K562 (cell line): ENCODE data around the gene DOCK4. TPM values are rescaled to one million over a fixed set of nuclear protein-coding genes. Genes with fewer than 3 reads are reported as not detected.

Experiments
- ATAC-seq: fragments of 200-7000 bp; cut with Tn5 transposase; 3 replicates; pipeline ENCODE4 v1.9.1; 2020; ENCODE audit warnings: moderate library complexity
- BruUV-seq: library from RNA; stranded (reverse); fragments of 400-500 nt; replicated peaks from 2 replicates; lab custom pipeline; 2021; lab: Mats Ljungman, UMichigan
- CTCF ChIA-PET: fragments of 300-600 bp; formaldehyde crosslinking; extraction: SDS; loops from one replicate; lab custom pipeline; 2021; ENCODE audit warnings: low intra/inter-chr PET ratio; lab: Yijun Ruan, JAX
- POLR2A ChIA-PET: fragments of 300-600, 350-650 bp; sonication (Branson Sonifier 250); formaldehyde crosslinking; extraction: SDS; loops from one replicate; lab custom pipeline; 2021; ENCODE audit warnings: antibody characterized with exemption, inconsistent platforms; lab: Yijun Ruan, JAX
- DNase-seq, 4 experiments: peaks; one replicate each; pipeline versions ENCODE4 v3.0.0 to v3.0.0-alpha.2; 2011 to 2018; ENCODE audit warnings: low spot score in 3 of 4, mixed read lengths in 3 of 4; ENCODE audit errors: extremely low read depth in 1 of 4
- FAIRE-seq: peaks from 2 replicates; lab custom pipeline; 2011; peaks lifted over from hg19 to GRCh38; lab: Jason Lieb, UNC
- H2AFZ ChIP-seq: 2 replicates; pipeline ENCODE4 v1.6.0; 2011; ENCODE audit warnings: low read depth, low read length, control low read depth, inconsistent platforms
- H3K27ac ChIP-seq: fragments of 200-600 bp; 3 replicates; pipeline ENCODE4 v1.8.0; 2011; ENCODE audit warnings: low read depth, mild to moderate bottlenecking, control low read depth, inconsistent platforms, low read length, moderate library complexity, mixed read lengths; ENCODE audit errors: extremely low read depth
- H3K27me3 ChIP-seq, 2 experiments: fragments of 300-600 bp in 1 of 2; 2 replicates in 1 of 2; 3 replicates in 1 of 2; pipeline versions ENCODE4 v1.6.0 to v1.8.0; 2011; ENCODE audit warnings: inconsistent platforms in 2 of 2, low read length in 2 of 2, mild to moderate bottlenecking in 1 of 2, mixed read lengths in 1 of 2, moderate library complexity in 1 of 2; ENCODE audit not compliant: control insufficient read depth in 2 of 2, insufficient read depth in 2 of 2
- H3K36me3 ChIP-seq: fragments of 300-600 bp; 3 replicates; pipeline ENCODE4 v1.8.0; 2011; ENCODE audit warnings: mild to moderate bottlenecking, low read length, inconsistent platforms; ENCODE audit not compliant: control insufficient read depth, insufficient read depth
- H3K4me1 ChIP-seq, 2 experiments: fragments of 200-600 bp in 1 of 2; replicated peaks in 1 of 2; 2 replicates in 1 of 2; 3 replicates in 1 of 2; pipeline versions ENCODE4 v1.5.1 to v1.8.0; 2011; ENCODE audit warnings: inconsistent platforms in 2 of 2, low read length in 2 of 2, mild to moderate bottlenecking in 1 of 2, mixed read lengths in 1 of 2, moderate library complexity in 1 of 2; ENCODE audit not compliant: control insufficient read depth in 2 of 2, insufficient read depth in 2 of 2
- H3K4me2 ChIP-seq: 2 replicates; pipeline ENCODE4 v1.6.1; 2011; ENCODE audit warnings: low read length, control low read depth, inconsistent platforms, mixed read lengths; ENCODE audit not compliant: insufficient read depth
- H3K4me3 ChIP-seq: fragments of 200-600 bp; sonication (generic), shearing (Covaris generic); 2 replicates; pipeline ENCODE4 v1.5.1; 2016; ENCODE audit warnings: control low read depth, inconsistent platforms
- H3K79me2 ChIP-seq: fragments of 200-600 bp; 3 replicates; pipeline ENCODE4 v1.8.0; 2011; ENCODE audit warnings: low read length, inconsistent platforms; ENCODE audit not compliant: control insufficient read depth, insufficient read depth
- H3K9ac ChIP-seq, 2 experiments: 2 replicates each; pipeline versions ENCODE4 v1.6.0 to v1.6.1; 2011; ENCODE audit warnings: low read depth in 2 of 2, low read length in 2 of 2, control low read depth in 1 of 2, inconsistent platforms in 1 of 2, mild to moderate bottlenecking in 1 of 2, mixed read lengths in 1 of 2; ENCODE audit not compliant: insufficient read depth in 1 of 2
- H3K9me1 ChIP-seq: one replicate; pipeline ENCODE4 v1.6.0; 2011; ENCODE audit warnings: inconsistent platforms, mild to moderate bottlenecking, low read length, moderate library complexity; ENCODE audit not compliant: control insufficient read depth, insufficient read depth
- H3K9me3 ChIP-seq: replicated peaks from 2 replicates; pipeline ENCODE4 v1.5.1; 2011; ENCODE audit warnings: low read depth, low read length, inconsistent platforms; ENCODE audit not compliant: control insufficient read depth, insufficient read depth
- H4K20me1 ChIP-seq: replicated peaks from 2 replicates; pipeline ENCODE4 v1.6.1; 2011; ENCODE audit warnings: low read length, inconsistent platforms, mixed read lengths; ENCODE audit not compliant: control insufficient read depth, insufficient read depth
- EP400 ChIP-seq: fragments of 450-650 bp; IDR thresholded peaks from 2 replicates; pipeline ENCODE4 v1.6.1; 2017; ENCODE audit warnings: antibody characterized with exemption, mild to moderate bottlenecking, moderate library complexity
- PTRF ChIP-seq: fragments of 450-650 bp; IDR thresholded peaks from 2 replicates; pipeline ENCODE4 v1.6.1; 2016; ENCODE audit warnings: mild to moderate bottlenecking, missing genetic modification characterization, missing compliant biosample characterization
- SMC3 ChIP-seq: conservative IDR thresholded peaks from 2 replicates; pipeline ENCODE4 v1.6.1; 2011; ENCODE audit warnings: low read depth, low read length, improper control_type of control experiment; ENCODE audit not compliant: insufficient read depth
- ZBTB11 ChIP-seq, 3 experiments: fragments of 200-800 bp in 1 of 3; fragments of 250-450 bp in 1 of 3; fragments of 450-650 bp in 1 of 3; sonication (Bioruptor Pico) in 1 of 3; sonication (Bioruptor generic) in 1 of 3; formaldehyde crosslinking in 1 of 3; IDR thresholded peaks; 2 replicates each; pipeline versions ENCODE4 v1.6.1 to v1.8.0; 2016 to 2022; ENCODE audit warnings: mild to moderate bottlenecking in 2 of 3, missing genetic modification characterization in 2 of 3, missing compliant biosample characterization in 1 of 3, moderate library complexity in 1 of 3
- whole genome bisulfite sequencing: fragments of 100-300 bp; shearing (Covaris generic); methylation state at CpG from one replicate; pipeline ENCODE4 v1.1.6; 2016; ENCODE audit warnings: low coverage, mixed read lengths; ENCODE audit not compliant: insufficient coverage; ENCODE audit errors: missing lambda C conversion rate; 5-methylcytosine and 5-hydroxymethylcytosine counted together
- in situ Hi-C: fragments of 300-500 bp; cut with MboI; formaldehyde crosslinking; loops from 4 replicates; pipeline ENCODE4 v1.15.0; 2018; ENCODE audit warnings: inconsistent platforms, mixed read lengths
- intact Hi-C: fragments of 100-400 bp; cut with micrococcal nuclease; formaldehyde crosslinking; loops from 2 replicates; pipeline ENCODE4 v1.14.2; 2022
- polyA plus RNA-seq, 8 experiments: library from polyadenylated mRNA; depleted of rRNA in 4 of 8; stranded (reverse) in 5 of 8; unstranded in 3 of 8; fragments of >200 nt; fragmentation: Nextera tagmentation in 2 of 8; fragmentation: Illumina TruSeq in 1 of 8; extraction: Ambion mirVana in 2 of 8; extraction: Trizol in 1 of 8; gene quantifications; 2 replicates each; pipeline versions ENCODE4 v1.2.1 to v1.2.3, GENCODE V29; 2011 to 2014; ENCODE audit warnings: inconsistent platforms in 1 of 8, missing spikeins in 1 of 8
- total RNA-seq, 7 experiments: library from RNA; depleted of rRNA in 6 of 7; stranded (reverse); fragments of >200 nt in 6 of 7; fragmentation: Illumina TruSeq in 2 of 7; extraction: Trizol in 2 of 7; gene quantifications; 2 replicates each; pipeline versions ENCODE4 v1.2.1 to v1.2.3, GENCODE V29; 2011 to 2021; ENCODE audit warnings: low replicate concordance in 1 of 7

Gene DOCK4
- total and polyA plus RNA-seq, 9 of the 15 experiments (the other 6 are each of a cell fraction or from before 2014, with no cell fraction given): 0.42 to 5.7 (median 2.3) TPM

- H3K9ac ChIP-seq: no peak overlapping the region
- ChIA-PET POLR2A (interaction anchor here (1.3 kb wide), 1 partner anchor 24 kb away, joined by 3 read pairs; no protein-coding TSS in a partner anchor), CTCF (no interaction called here)
- 4% methylated on average over 1 of the region's 1 CpG for WGBS
- H3K36me3 ChIP-seq: no peaks in the 10 kb centered on the region
- no peak overlapping the region for H3K4me3 ChIP-seq
- ATAC-seq: peak; percentile 69
- no peaks in the 10 kb centered on the region for H3K9me1 ChIP-seq
- DNase-seq: no peak
- H3K27me3 ChIP-seq: peaks cover 0 to 6% of the 10 kb centered on the region in 2 experiments; a peak in 1 of 5 replicates
- intact Hi-C loops (no loop called here), in situ Hi-C loops (no loop called here)
- H3K27ac ChIP-seq: no peak overlapping the region
- H3K9me3 ChIP-seq: no peaks in the 10 kb centered on the region
- no peaks in the 10 kb centered on the region for H3K79me2 ChIP-seq
- peak; percentile 23 for FAIRE-seq
- no peak overlapping the region for H2AFZ ChIP-seq
- no peak overlapping the region for H3K4me2 ChIP-seq
- no peaks in the 10 kb centered on the region for H3K4me1 ChIP-seq
- TF ChIP-seq SMC3 (0 out of 2 replicates have a peak, but pooled peaks have one; percentile 2), PTRF (no peak), ZBTB11 (CRISPR knock-in tag; IDR thresholded peaks at IDR 0.05) (no peak), EP400 (no peak)
- H4K20me1 ChIP-seq: no peaks in the 10 kb centered on the region
- BruUV-seq: no TSS peak
Measured at GRCh38 chr7:111710839-111711380, 495.3 kb downstream of the DOCK4 start.
